GM18868 (cell line): ENCODE results near the gene EXD3.
A peak's percentile ranks its signal among the peaks of the same experiment; 100 is the strongest.
"Not testable (repeated sequence)": the region's sequence is repeated elsewhere in the genome, so short reads cannot be mapped to it uniquely, and the experiment has no call there.

ENCODE experiments used
- ATAC-seq: cut with Tn5 transposase; IDR thresholded peaks from one replicate; pipeline ENCODE4 v1.9.1; 2021; ENCODE audit warnings: mild to moderate bottlenecking, moderate library complexity; ENCODE audit not compliant: unreplicated experiment

Gene EXD3

GRCh38 chr9:137415451-137415850 lies 7.5 kb downstream of the EXD3 start:
- ATAC-seq: no peak

- no peak for ATAC-seq
These were observed 10.5 kb downstream of the EXD3 start for GRCh38 chr9:137412431-137412830.

DNA sequence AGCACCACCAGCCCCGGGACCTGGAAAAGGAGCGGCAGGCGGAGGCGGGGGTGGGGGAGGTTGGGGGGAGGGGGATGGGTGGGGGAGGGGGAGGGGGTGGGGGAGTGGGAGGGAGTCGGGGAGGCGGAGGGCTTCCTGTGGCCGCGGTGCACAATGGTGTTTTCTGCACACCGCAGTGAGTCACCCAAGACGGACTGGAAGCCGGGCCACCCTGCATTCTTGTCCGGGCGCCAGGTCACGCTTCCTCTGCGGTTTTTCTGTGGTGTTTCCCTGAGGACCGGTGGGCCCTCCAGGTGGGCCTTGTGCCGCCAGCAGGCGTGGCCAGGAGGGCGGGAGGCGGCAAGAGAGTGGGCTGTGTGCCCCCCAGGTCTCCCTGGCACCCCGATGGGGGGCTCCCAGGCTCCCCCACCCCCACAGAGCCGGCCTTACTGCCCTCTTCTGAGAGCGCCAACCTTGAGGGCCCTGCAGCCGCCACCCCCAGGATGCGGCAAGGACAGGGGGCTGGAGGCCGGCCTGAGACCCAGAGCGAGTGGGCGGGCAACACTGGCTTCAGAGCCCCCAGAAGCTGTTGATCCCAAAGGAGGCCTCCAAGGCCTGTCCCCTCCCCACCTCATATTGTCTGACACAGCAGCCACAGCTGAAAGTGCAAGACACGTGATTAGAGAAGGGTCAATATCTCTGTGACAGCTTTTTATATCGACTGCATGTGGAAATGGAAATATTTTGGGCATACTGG lies 11.1 kb downstream of the EXD3 start:
- peak; percentile 53 for ATAC-seq

- ATAC-seq: no peak
These were observed 11.7 kb downstream of the EXD3 start for GRCh38 chr9:137411260-137411644.

- no peak for ATAC-seq
These were observed 12.1 kb downstream of the EXD3 start for GRCh38 chr9:137410891-137411249.

DNA sequence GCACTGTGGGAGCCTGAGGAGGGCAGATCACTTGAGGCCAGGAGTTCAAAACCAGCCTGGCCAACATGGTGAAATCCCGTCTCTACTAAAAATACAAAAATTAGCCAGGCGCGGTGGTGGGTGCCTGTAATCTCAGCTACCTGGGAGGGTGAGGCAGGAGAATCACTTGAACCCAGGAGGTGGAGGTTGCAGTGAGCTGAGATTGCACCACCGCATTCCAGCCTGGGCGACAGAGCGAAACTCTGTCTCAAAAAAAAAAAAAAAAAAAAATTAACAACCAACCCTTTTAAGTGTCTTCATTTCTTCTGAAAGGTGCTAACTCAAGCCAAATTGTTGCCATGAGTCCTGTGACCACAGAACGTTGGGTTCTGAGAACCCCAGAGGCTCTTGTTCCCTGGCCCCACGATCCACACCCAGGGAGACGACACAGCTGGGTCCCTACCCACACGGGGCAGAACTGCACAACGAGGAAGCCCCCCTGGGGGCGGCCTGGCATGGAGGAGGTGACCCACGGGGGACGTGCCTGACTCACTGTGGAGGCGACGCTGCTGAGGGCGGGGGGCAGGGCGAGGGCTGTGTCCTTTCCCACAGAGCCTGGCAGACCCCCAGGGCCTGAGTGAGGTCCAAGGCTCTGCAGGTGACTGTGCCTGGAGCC lies 12.6 kb downstream of the EXD3 start:
- ATAC-seq: not testable (repeated sequence)

- no peak for ATAC-seq
These were observed 13.4 kb downstream of the EXD3 start for GRCh38 chr9:137409515-137409914.

- no peak for ATAC-seq
These were observed 14.1 kb downstream of the EXD3 start for GRCh38 chr9:137408651-137409405.

DNA sequence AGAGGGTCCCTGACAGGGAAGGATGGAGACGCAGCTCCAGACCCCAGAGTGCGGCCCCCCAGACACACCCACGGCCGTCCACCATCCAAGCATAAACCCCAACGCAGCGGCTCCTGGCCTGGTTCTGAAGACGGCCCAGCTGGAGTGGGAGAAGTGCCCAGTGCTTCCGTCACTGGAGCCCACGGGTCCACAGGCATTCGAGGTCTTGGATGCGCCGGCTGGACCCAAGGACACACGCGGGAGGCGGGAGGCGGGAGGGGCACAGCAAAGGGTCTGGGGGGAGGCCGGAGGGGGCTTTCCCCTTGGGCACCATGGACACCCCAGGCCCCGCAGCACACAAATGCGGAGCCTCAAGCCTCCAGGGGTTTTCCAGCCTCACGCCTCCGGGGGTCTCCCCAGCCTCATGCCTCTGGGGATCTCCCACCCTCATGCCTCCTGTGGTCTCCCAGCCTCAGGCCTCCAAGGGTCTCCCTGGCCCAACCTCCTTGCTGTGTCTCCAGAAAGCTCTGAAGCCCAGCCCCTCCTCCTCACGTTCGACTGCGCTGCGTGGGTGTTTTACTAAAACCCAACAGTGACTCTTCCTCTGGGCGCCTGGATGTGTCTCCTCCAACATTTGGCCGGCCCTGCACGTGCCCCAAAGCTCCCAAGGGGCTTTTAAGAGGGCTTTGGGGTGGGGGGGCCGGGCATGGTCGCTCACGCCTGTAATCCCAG lies 15.2 kb downstream of the EXD3 start:
- no peak for ATAC-seq

GRCh38 chr9:137406876-137407589 lies 15.9 kb downstream of the EXD3 start:
- no peak for ATAC-seq

DNA sequence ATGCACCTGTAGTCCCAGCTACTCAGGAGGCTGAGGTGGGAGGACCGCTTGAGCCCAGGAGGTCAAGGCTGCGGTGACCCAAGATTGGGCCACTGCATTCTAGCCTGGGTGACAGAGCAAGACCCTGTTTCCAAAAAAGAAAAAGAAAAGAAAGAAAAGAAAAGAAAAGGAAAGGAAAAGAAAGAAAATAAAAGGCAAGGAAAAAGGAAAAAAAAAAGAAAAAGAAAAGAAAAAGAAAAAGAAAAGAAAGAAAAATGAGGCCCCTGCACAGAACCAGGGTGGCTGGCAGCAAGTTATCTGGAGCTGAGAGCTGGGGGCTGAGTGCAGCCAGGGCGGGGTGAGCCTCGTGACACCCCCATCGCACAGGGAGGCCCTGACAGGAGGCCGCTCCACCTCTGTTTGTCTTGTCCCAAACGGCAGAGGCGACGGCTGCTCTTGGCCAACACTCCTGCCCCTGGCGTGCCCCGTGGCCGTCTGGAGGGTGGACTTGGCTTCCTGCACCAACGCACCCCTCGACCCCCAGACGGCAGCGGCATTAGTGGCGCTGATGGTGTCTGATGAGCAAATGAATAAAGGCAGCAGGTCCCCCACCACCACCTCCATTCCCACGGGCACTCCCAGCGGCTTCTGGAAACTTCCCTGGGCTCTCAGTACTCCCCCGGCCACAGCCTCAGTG lies 16.7 kb downstream of the EXD3 start:
- ATAC-seq: no peak

GRCh38 chr9:137405677-137406081 lies 17.3 kb downstream of the EXD3 start:
- ATAC-seq: no peak

DNA sequence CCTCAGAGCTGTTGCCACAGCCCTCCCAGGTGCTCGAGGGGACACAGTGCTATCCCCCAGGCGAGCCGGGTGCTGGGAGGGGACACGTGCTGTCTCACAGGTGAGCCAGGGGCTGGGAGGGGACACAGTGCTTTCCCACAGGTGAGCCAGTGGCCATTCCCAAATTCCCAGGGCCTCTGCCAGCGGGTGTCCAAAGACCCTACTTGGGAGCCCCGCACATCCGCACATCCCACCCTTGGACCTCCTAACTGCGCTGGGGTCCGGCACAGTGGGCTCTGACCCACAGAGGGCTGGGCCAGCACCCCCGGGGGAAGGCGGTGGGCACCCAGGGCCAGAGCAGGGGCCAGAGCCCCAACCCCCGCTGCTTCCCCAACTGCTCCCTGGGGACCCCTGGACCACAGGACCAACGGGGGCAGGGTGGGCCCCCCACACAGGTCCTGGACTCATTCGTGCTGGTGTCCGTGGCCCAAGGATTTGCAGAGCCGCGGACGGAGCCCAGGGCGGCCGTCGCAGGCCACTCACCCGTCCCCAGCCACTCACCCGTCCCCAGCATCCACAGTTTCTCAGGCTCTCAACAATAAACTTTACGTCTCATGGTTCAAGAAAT lies 17.9 kb downstream of the EXD3 start:
- ATAC-seq: no peak

GRCh38 chr9:137403269-137403668 lies 19.7 kb downstream of the EXD3 start:
- no peak for ATAC-seq

- no peak for ATAC-seq
These were observed 20.2 kb downstream of the EXD3 start for GRCh38 chr9:137402746-137403145.

- ATAC-seq: no peak
These were observed 24.1 kb downstream of the EXD3 start for GRCh38 chr9:137398561-137399468.

- no peak for ATAC-seq
These were observed 25.1 kb downstream of the EXD3 start for GRCh38 chr9:137397675-137398423.
